Neutrophil (primary cell): Measurements from ENCODE around the gene SAMD8.

ENCODE experiments used
- H3K27ac ChIP-seq: fragments of 200-600 bp; sonication (generic); 2 replicates; pipeline ENCODE4 v1.5.1; 2016; ENCODE audit warnings: mild to moderate bottlenecking, moderate library complexity
- H3K27me3 ChIP-seq: fragments of 200-600 bp; sonication (generic); 2 replicates; pipeline ENCODE4 v1.6.0; 2016; ENCODE audit warnings: mild to moderate bottlenecking
- H3K36me3 ChIP-seq: fragments of 200-600 bp; sonication (generic); 2 replicates; pipeline ENCODE4 v1.5.1; 2017
- H3K4me1 ChIP-seq, 2 experiments: fragments of 200-600 bp in 1 of 2; sonication (generic) in 1 of 2; 1 replicate in 1 of 2; 2 replicates in 1 of 2; pipeline versions ENCODE4 v1.5.1 to v1.6.1; 2013 to 2016; ENCODE audit warnings: low read depth in 1 of 2, low read length in 1 of 2, mild to moderate bottlenecking in 1 of 2, moderate library complexity in 1 of 2; ENCODE audit not compliant: control insufficient read depth in 1 of 2, insufficient read depth in 1 of 2
- H3K4me3 ChIP-seq, 2 experiments: fragments of 200-600 bp in 1 of 2; sonication (generic) in 1 of 2; 1 replicate in 1 of 2; 2 replicates in 1 of 2; pipeline ENCODE4 v1.5.1; 2013 to 2016; ENCODE audit warnings: low read depth in 1 of 2, low read length in 1 of 2, mild to moderate bottlenecking in 1 of 2, moderate library complexity in 1 of 2
- H3K9me3 ChIP-seq: fragments of 200-600 bp; sonication (generic); 2 replicates; pipeline ENCODE4 v1.5.1; 2016
- TF ChIP-seq, protein P1 (sequence below): fragments of 200-600 bp; sonication (generic); IDR thresholded peaks from 2 replicates; pipeline ENCODE4 v1.5.1; 2016; ENCODE audit warnings: antibody characterized with exemption

SAMD8 gene

DNA sequence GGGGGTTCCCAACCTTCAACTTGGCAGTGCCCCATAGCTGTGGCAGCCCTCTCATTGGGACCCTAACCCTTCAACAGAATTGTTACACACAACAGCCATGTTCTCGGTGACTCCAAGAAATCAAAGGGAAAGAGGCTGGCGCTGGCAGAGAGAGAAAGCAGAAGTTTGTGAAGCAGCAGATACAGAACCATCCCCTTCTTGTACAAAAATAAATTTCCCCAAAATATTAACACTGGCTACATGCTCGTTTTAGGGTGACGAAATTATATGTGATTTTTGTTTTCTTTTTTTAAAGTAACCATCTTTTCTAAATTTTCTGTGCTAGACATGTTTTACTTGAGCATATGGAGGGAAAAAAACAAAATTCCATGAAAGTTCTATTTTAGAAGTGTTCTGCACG is 45.2 kb upstream of the SAMD8 start:
- Histone ChIP-seq H3K36me3 (no peaks in the 10 kb centered on the region), H3K27me3 (no peaks in the 10 kb centered on the region), H3K4me3 (no peak overlapping the region), H3K9me3 (no peaks in the 10 kb centered on the region), H3K4me1 (peaks cover 0 to 5% of the 10 kb centered on the region in 2 experiments), H3K27ac (no peak overlapping the region)
- TF ChIP-seq, protein P1, sequence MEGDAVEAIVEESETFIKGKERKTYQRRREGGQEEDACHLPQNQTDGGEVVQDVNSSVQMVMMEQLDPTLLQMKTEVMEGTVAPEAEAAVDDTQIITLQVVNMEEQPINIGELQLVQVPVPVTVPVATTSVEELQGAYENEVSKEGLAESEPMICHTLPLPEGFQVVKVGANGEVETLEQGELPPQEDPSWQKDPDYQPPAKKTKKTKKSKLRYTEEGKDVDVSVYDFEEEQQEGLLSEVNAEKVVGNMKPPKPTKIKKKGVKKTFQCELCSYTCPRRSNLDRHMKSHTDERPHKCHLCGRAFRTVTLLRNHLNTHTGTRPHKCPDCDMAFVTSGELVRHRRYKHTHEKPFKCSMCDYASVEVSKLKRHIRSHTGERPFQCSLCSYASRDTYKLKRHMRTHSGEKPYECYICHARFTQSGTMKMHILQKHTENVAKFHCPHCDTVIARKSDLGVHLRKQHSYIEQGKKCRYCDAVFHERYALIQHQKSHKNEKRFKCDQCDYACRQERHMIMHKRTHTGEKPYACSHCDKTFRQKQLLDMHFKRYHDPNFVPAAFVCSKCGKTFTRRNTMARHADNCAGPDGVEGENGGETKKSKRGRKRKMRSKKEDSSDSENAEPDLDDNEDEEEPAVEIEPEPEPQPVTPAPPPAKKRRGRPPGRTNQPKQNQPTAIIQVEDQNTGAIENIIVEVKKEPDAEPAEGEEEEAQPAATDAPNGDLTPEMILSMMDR, result no peak

DNA sequence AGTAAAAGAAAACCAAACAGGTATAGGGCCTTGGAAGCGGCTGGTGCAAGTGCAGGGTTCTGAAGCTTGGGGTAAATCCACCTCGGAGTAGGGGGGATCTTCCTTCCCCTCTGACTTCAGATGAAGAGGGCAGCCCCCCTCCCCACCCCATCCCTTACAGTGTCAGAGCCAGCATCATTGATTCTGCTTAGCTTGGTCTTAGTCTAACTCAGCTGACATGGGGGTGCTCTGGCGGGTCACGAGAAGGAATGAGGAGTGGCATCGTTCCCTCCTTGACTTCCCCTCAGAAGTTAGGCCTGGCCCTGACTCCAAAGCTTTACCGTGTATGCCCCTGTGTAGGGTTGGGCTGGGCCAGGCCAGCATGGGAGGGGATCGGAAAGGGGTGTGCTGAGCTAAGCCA is 44.2 kb upstream of the SAMD8 start:
- Histone ChIP-seq H3K36me3 (no peaks in the 10 kb centered on the region), H3K27me3 (no peaks in the 10 kb centered on the region), H3K4me1 (peaks cover 0 to 4% of the 10 kb centered on the region in 2 experiments), H3K9me3 (no peaks in the 10 kb centered on the region), H3K27ac (no peak overlapping the region), H3K4me3 (no peak overlapping the region)
- TF ChIP-seq, protein P1, result no peak

DNA sequence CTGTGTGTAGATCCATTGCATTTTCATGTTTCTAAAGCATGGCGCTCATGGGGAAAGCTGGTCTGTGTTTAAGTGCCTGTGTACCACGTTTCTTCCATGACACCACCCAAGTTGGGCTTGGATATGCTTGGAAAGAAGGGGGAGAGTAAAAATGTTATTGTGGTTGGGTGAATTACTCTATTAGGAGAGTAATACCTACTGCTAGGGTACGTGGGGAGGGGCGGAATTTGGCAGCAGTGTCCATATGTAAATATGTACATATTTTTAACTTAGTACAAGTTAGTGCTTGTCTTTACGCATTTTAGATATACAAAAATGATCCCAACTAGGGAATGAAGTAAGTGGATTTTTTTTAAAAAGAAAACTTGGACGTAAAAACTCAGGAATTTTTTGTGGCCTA is 42.9 kb upstream of the SAMD8 start:
- Histone ChIP-seq H3K36me3 (no peaks in the 10 kb centered on the region), H3K4me3 (no peak overlapping the region), H3K27me3 (no peaks in the 10 kb centered on the region), H3K27ac (no peak overlapping the region), H3K9me3 (no peaks in the 10 kb centered on the region), H3K4me1 (no peaks in the 10 kb centered on the region)
- TF ChIP-seq, protein P1, result no peak

DNA sequence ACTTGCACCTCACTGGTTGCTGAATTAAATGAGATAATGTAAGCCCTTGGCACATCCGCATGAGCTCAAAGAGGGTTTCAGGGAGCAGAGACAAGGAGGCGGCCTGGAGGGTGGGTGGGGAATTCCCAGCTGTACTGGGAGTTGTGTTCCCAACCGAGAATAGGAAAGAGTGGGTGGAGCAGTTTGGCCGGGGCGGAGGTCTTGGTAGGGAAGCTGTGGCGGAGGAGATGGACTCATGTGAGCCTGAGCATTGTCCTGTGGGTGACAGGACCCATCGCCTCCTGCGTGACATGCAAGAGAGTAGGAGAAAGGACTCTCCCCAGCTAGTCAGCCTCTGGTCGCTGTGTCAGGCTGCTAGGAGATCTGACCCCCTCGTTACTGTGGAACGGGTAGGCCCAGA is 41.0 kb upstream of the SAMD8 start:
- Histone ChIP-seq H3K27me3 (no peaks in the 10 kb centered on the region), H3K4me1 (no peaks in the 10 kb centered on the region), H3K36me3 (no peaks in the 10 kb centered on the region), H3K9me3 (no peaks in the 10 kb centered on the region), H3K4me3 (no peak overlapping the region), H3K27ac (no peak overlapping the region)
- TF ChIP-seq, protein P1, result no peak

DNA sequence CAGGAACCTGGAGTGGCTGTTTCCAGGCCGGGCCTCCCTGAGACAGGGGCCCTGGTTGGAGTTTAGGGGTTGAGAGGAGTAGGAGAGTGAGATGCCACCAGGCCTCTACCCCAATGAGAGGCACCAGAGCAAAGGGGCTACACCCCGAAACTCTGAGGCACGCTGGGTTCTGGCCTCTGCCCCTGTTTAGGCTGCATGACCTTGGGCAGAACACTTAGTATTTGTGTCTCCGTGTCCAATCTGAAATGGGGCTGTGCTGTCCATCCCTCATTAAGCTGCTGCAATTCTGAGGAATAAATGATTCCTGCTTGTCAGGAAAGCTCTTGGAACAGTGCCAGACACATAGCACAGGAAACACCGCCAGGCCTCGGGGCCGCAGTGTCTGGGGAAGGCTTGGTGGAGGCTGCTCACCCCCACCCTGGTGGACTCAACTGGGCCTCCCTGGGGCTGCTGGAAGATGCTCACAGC is 40.5 kb upstream of the SAMD8 start:
- Histone ChIP-seq H3K27me3 (no peaks in the 10 kb centered on the region), H3K27ac (no peak overlapping the region), H3K9me3 (no peaks in the 10 kb centered on the region), H3K4me3 (no peak overlapping the region), H3K36me3 (no peaks in the 10 kb centered on the region), H3K4me1 (no peaks in the 10 kb centered on the region)
- TF ChIP-seq, protein P1, result no peak

DNA sequence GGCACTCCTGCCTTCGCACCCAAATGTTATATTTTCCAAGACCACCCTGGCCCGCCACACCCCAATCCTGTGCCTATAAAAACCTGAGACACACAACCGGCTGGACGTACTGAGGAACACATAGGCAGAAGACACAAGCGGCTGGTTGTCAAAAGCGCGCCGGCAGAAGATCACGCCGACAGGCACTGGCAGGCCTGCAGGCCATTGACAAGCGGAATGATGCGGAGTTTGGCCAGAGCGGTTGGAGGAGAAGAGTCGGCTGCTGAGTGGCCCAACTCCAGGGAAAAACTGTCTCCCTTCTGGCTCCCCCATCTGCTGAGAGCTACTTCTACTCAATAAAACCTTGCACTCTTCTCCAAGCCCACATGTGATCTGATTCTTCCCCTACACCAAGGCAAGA is 39.7 kb upstream of the SAMD8 start:
- Histone ChIP-seq H3K36me3 (no peaks in the 10 kb centered on the region), H3K4me3 (no peak overlapping the region), H3K27me3 (no peaks in the 10 kb centered on the region), H3K9me3 (no peaks in the 10 kb centered on the region), H3K4me1 (no peaks in the 10 kb centered on the region), H3K27ac (no peak overlapping the region)
- TF ChIP-seq, protein P1, result no peak
